ENCODE measurements around the gene ASPN.

ASPN gene

DNA sequence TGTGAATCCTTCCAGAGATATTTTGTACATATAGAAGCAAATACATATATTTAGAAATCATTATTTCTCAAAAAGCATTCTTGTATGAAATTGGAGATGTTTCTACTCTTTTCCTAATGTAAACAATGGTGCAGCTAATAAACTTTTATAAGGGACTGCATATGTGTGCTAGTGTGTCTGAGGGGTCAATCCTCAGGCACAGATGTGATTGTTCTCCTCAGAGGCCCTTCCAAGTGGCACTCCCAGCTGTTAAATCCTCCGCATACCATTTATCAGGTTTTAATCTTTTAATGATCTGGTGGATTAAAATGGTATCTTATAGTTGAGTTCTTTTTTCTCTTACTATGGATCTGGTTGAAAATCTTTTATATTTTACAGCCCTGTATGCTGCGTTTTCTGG is 52.5 kb downstream of the ASPN start:
- no peak for TF ChIP-seq GATA3 (IDR thresholded peaks at IDR 0.05; ENCODE audit: low read depth, low read length)
- no peak for TF ChIP-seq GATA2 (IDR thresholded peaks at IDR 0.05; ENCODE audit: low read depth, low read length)

DNA sequence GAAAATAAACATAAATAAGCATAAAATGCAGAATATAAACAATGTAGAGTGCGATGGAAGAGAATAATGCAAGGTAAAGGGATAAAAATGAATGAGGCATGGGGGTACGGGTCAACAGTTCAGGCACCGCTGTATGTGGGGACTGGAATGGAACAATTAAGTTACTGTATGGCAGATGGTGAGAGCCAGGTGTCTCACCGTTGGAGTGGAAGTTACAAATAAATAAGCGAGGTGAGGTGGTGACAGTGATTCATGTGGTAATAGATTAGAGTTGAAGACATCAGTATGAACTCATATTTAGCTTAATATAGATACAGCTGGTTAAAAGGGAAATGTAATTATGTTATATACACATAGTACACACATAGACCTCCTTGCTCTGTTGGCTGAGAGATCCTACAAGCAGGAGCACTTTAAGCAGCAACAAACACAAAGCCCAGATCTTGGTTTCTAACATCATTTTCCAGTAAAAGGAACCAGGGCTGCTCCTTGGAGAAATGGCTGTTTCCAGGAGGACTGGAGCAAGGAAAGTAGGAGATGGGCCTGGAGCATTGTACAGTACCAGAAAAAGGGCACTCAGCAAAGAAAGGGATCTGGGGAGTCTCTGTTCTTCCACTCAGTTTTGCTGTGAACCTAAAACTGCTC is 55.7 kb downstream of the ASPN start:
- TF ChIP-seq GATA2 (IDR thresholded peaks at IDR 0.05; ENCODE audit: low read depth, low read length), result no peak

DNA sequence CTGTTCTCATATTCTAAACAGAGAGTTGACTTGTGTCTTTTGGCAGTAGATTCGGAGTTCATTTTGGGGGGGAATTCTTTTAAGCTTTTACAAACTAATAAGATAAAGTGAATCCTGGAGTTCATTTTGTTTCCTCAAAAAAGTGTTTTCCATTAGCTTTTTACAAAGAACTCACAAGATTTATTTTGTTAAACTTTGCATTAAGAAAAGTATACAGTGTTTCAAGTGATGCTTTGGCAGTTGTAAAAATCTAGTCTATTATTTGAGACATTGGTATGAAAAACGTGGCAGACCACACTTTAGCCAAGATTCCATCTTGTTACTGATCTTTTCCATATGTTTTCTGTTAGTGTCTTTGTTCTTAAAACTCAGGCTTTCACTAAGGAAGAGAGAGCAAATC is 56.8 kb downstream of the ASPN start:
- TF ChIP-seq GATA3 (IDR thresholded peaks at IDR 0.05; ENCODE audit: low read depth, low read length), result no peak
- TF ChIP-seq GATA2 (IDR thresholded peaks at IDR 0.05; ENCODE audit: low read depth, low read length), result no peak

DNA sequence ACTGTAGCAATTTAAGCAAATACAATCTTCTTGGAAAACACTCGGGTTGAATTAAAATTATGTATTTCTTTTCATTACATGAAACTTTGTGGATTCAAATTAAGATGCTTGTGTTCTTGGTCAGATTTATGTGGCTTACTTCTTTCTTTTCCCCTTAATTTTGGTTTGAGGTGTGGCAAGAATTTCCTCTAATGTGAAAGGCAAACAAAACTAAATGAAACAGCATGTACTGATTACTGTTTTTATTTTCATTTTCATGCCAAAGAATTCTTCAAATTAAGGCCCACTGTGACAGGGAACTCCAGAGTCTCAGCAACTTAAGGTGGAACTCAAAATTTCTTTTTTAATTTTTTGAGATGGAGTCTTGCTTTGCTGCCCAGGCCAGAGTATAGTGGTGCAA is 58.0 kb downstream of the ASPN start, which contains the start of gene OMD:
TSS of gene OMD (minus strand) at position 132 of the 400 bp plus-strand sequence. CDS start 6,913 bp downstream, outside the sequence.
- TF ChIP-seq GATA3 (IDR thresholded peaks at IDR 0.05; ENCODE audit: low read depth, low read length), result no peak

DNA sequence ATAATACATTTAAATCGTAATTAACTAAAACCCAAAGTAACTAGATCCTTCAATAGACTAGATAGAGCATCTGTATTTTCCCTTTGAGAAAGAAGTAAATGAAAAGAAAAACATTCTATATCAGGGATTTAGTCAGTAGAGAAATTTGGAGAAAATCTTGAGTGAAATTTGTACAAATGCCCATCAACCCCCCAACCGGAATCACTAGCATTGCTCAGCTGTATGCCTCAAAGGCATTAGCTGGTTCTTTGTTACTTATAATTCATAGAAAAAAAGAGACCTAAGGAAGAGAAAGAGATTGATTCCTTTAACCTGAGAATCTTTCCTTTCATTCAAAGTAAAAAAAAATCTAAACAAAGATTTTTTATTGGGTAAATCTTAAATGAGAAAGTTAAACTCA is 58.7 kb downstream of the ASPN start:
- no peak for TF ChIP-seq GATA2 (IDR thresholded peaks at IDR 0.05; ENCODE audit: low read depth, low read length)
- no peak for TF ChIP-seq GATA3 (IDR thresholded peaks at IDR 0.05; ENCODE audit: low read depth, low read length)

DNA sequence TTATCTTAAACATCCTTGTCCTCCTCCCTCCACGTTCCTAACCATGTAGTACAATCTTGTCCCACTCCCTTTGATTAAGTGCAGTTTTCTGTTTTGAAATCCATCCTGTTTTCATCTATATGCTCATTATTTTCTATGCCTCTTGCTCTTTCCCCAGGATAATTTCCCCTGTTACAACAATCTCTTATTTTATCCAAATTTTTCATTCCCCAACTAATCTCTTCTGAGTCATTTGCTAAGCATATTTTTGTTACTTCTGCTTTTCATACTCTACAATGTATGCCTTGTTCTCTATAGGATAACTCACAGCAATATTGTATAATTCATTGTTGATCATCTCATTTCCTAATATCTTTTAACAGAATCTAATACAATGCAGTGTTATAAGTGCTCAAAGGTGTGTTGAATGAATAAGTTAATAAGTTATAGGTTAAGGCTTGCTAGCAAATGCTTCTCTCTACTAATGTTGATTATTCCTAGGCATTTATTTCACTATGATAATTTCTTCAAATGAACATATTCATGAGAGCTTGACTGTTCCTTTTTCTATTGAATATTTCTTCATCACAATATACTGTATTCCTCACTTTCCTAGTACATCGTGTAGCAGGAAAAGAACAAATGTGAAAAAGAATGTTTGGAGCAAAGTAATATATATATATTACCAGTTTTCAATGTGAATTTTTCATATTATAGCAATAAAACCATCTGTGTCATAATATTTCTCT is 59.5 kb downstream of the ASPN start:
- TF ChIP-seq GATA2 (IDR thresholded peaks at IDR 0.05; ENCODE audit: low read depth, low read length), result no peak
- TF ChIP-seq GATA3 (IDR thresholded peaks at IDR 0.05; ENCODE audit: low read depth, low read length), result no peak

DNA sequence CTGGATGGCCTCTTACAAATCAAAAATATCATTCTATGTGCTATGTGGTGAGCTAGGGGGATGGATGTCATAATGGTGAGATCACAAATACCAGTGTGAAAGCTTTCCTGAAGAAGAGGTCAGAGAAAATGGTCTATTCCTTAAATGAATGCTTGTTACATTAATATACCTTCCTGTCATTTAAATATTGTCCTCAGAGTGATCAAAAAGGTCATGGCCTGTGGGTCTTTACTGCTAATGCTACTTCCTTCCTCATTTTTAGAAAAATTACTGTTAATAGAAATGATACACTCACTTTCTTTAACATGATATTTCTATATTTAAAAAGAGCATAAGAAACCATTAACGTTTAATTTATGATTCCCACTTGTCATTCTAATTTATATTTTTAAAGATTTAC is 67.7 kb downstream of the ASPN start:
- TF ChIP-seq GATA2 (IDR thresholded peaks at IDR 0.05; ENCODE audit: low read depth, low read length) (no peak), GATA3 (IDR thresholded peaks at IDR 0.05; ENCODE audit: low read depth, low read length) (no peak)

DNA sequence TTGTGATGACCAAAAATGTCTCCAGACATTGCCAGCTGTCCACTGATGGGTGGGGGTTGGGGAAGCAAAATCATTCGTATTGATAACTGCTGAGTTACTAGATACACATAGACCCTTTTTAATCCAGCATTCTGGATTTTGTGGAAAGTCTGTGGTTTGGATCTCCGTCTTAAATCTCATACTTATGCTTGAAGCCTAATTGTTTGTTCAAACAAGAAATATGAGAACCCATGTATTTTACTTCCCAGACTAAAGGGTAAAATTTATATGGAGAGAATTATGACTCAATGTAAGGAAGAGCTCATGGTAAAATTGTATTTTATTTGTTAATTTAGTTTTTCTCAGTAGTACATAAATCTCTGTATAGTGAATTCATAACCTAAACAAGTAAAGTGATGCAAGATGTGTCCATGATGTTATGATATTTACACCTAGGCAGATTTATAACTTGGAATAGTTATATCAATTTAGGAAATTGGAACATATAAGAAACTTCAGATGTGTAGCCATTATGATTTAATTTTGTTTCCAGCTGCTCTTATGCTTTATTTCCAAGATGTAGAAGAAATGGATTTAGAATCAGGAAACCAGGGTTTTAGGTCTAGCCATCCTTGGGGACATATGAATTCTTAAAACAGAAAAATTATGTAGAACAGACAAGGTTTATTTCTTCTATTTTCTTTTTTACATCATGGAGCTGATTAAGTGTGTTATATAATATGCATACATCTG is 73.4 kb downstream of the ASPN start:
- TF ChIP-seq GATA3 (IDR thresholded peaks at IDR 0.05; ENCODE audit: low read depth, low read length) (no peak), GATA2 (IDR thresholded peaks at IDR 0.05; ENCODE audit: low read depth, low read length) (no peak)

DNA sequence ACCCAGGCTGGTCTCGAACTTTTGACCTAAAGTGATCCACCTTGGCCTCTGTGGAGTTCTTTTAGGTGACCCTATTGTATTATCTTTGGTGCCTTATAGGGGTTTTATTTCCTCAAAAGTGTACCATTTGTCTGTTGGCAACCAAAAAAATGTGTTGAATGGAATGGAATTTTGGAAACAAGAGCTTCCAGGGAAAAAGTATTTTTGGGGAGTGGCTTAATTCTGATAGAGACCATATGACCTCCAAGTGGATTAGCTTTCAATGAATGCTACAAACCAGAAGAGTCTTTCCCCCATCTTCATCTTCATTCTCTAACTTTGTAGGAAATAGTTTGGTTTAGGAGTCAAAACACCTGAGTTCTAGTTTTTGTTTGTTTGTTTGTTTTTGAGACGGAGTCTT is 74.5 kb downstream of the ASPN start:
- TF ChIP-seq GATA2 (IDR thresholded peaks at IDR 0.05; ENCODE audit: low read depth, low read length), result no peak
- no peak for TF ChIP-seq GATA3 (IDR thresholded peaks at IDR 0.05; ENCODE audit: low read depth, low read length)

DNA sequence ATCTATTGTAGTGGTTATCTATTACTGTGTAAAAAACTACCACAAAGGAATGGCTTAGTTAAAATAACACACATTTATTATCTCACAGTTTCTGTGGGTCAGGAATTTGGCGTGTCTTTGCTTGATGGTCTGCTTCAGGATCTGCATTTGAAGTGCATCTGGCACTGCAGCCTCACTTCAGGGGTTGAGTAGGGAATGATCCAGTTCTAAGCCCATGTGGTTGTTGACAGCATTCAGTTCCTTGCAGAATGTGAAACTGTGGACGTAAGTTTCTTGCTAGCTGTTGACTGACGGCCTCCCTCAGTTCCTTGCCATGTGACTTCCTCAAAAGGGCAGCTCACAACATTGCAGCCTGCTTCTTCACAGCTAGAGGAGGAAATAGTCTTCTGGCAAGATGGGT is 75.8 kb downstream of the ASPN start:
- TF ChIP-seq GATA2 (IDR thresholded peaks at IDR 0.05; ENCODE audit: low read depth, low read length), result no peak

Data from SH-SY5Y (cell line).